HTERT RPE-1 (cell line): ENCODE results near the gene MACC1.

Experiments
- in situ Hi-C: fragments of 300-500 bp; cut with MboI; formaldehyde crosslinking; loops from 4 replicates; pipeline ENCODE4 v1.14.3; 2020; ENCODE audit warnings: low sequenced_read_pairs

The MACC1 gene

GRCh38 chr7:20183086-20183485 is 34.1 kb downstream of the MACC1 start:
- in situ Hi-C loops: no loop called here

- in situ Hi-C loops: no loop called here
These were observed 40.5 kb downstream of the MACC1 start for GRCh38 chr7:20176578-20177242.

- in situ Hi-C loops: no loop called here
These were observed 43.4 kb downstream of the MACC1 start for GRCh38 chr7:20173828-20174227.

- in situ Hi-C loops: no loop called here
These were observed 44.3 kb downstream of the MACC1 start for GRCh38 chr7:20172736-20173334.

GRCh38 chr7:20170633-20171032 is 46.6 kb downstream of the MACC1 start:
- in situ Hi-C loops: no loop called here

- in situ Hi-C loops: no loop called here
These were observed 52.1 kb downstream of the MACC1 start for GRCh38 chr7:20165146-20165510.

GRCh38 chr7:20164425-20165145 is 52.6 kb downstream of the MACC1 start:
- in situ Hi-C loops: no loop called here

GRCh38 chr7:20162665-20163064 is 54.5 kb downstream of the MACC1 start:
- in situ Hi-C loops: no loop called here

GRCh38 chr7:20159226-20159747 is 57.9 kb downstream of the MACC1 start:
- in situ Hi-C loops: no loop called here

GRCh38 chr7:20158684-20159083 is 58.5 kb downstream of the MACC1 start:
- in situ Hi-C loops: no loop called here

GRCh38 chr7:20157456-20157855 is 59.7 kb downstream of the MACC1 start:
- in situ Hi-C loops: no loop called here

- in situ Hi-C loops: no loop called here
These were observed 63.2 kb downstream of the MACC1 start for GRCh38 chr7:20153999-20154398.

- in situ Hi-C loops: no loop called here
These were observed 63.6 kb downstream of the MACC1 start for GRCh38 chr7:20153567-20153966.

GRCh38 chr7:20152511-20152910 is 64.7 kb downstream of the MACC1 start:
- in situ Hi-C loops: no loop called here

- in situ Hi-C loops: no loop called here
These were observed 65.3 kb downstream of the MACC1 start for GRCh38 chr7:20151708-20152456.

GRCh38 chr7:20146451-20146850 is 70.7 kb downstream of the MACC1 start:
- in situ Hi-C loops: no loop called here

GRCh38 chr7:20144801-20145200 is 72.4 kb downstream of the MACC1 start:
- in situ Hi-C loops: no loop called here

GRCh38 chr7:20141666-20142065 is 75.5 kb downstream of the MACC1 start:
- in situ Hi-C loops: no loop called here

GRCh38 chr7:20141002-20141345 is 76.2 kb downstream of the MACC1 start:
- in situ Hi-C loops: no loop called here

- in situ Hi-C loops: no loop called here
These were observed 76.7 kb downstream of the MACC1 start for GRCh38 chr7:20140291-20141001.

GRCh38 chr7:20136647-20137046 is 80.5 kb downstream of the MACC1 start:
- in situ Hi-C loops: no loop called here
